ENCODE results near the gene ENOSF1. TPM values are rescaled to one million over a fixed set of nuclear protein-coding genes. Genes with fewer than 3 reads are reported as not detected.

Gene ENOSF1
- total and polyA plus RNA-seq, 2 of the 4 experiments (the other 2 are of a cell fraction) = 12.2 to 12.6 TPM

DNA sequence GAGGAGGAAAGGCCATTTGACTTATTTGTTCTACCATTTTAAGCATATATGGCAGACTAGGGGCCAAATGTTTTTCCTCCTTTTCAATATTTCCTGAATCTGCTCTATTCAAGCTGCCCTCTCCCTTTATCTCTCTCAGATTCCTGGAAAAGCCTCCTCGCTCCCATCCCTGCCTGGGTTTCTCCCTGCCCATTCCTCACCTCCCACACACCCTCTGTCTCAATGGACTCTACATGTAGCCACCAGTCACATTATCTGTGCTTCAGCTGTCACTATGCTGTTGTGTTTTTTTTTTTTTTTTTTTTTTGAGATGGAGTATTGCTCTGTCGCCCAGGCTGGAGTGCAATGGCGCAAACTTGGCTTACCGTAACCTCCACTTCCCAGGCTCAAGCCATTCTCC lies 32.0 kb downstream of the ENOSF1 start:
- Histone ChIP-seq H3K9me3 (ENCODE audit: control insufficient read depth, insufficient read depth, low read length) (no peaks in the 10 kb centered on the region), H3K18ac (ENCODE audit: low read depth, low read length) (no peak overlapping the region), H2AFZ (replicated peaks; ENCODE audit: low read length, poor library complexity) (no peak overlapping the region), H3K9me1 (ENCODE audit: insufficient read depth, low read length) (peaks cover 3% of the 10 kb centered on the region; the same call in 1 of the 2 replicates), H3K4me2 (ENCODE audit: low read depth, low read length) (no peak overlapping the region), H3K27me3 (ENCODE audit: control insufficient read depth, insufficient read depth, low read length) (no peaks in the 10 kb centered on the region), H2BK20ac (ENCODE audit: low read depth, low read length) (no peak overlapping the region), H3K27ac (ENCODE audit: insufficient read depth, low read length) (no peak overlapping the region), H3K4me1 (ENCODE audit: control insufficient read depth, insufficient read depth, low read length) (no peaks in the 10 kb centered on the region), H3K9ac (ENCODE audit: low read depth, low read length) (no peak overlapping the region), H4K5ac (ENCODE audit: low read depth, low read length) (no peak overlapping the region), H3K4ac (ENCODE audit: low read depth, low read length) (no peak overlapping the region), H2AK9ac (replicated peaks; ENCODE audit: low read depth, low read length, poor library complexity) (no peak overlapping the region), H3K79me1 (ENCODE audit: low read depth in 1 of 2, low read length in 2 of 2) (no peaks in the 10 kb centered on the region), H3K4me3 (ENCODE audit: insufficient read depth, low read depth, low read length) (no peak overlapping the region), H4K8ac (ENCODE audit: low read depth in 2 of 2, low read length in 2 of 2) (no peak overlapping the region), H2AK5ac (ENCODE audit: low read depth, low read length) (no peak overlapping the region), H3K23ac (ENCODE audit: low read depth, low read length) (no peak overlapping the region), H2BK15ac (ENCODE audit: low read depth, low read length) (no peak overlapping the region), H4K91ac (ENCODE audit: insufficient read depth, low read depth, low read length) (no peak overlapping the region), H2BK120ac (ENCODE audit: low read depth, low read length) (no peak overlapping the region), H3K36me3 (ENCODE audit: control insufficient read depth, insufficient read depth, low read length) (peaks cover 22% of the 10 kb centered on the region), H3K14ac (replicated peaks; ENCODE audit: low read depth, low read length) (no peak overlapping the region), H4K20me1 (ENCODE audit: insufficient read depth, low read length) (no peaks in the 10 kb centered on the region), H2BK5ac (ENCODE audit: low read depth, low read length, poor library complexity, severe bottlenecking) (no peak overlapping the region), H3K56ac (ENCODE audit: extremely low read depth, insufficient read depth, low read length) (no peak overlapping the region)
- TF ChIP-seq SMC3 (IDR thresholded peaks at IDR 0.05; ENCODE audit: low read depth, low read length) (no peak), MAFK (IDR thresholded peaks at IDR 0.05; ENCODE audit: low read depth, low read length) (no peak), CHD1 (IDR thresholded peaks at IDR 0.05; ENCODE audit: low read depth, low read length) (no peak), CEBPB (IDR thresholded peaks at IDR 0.05; ENCODE audit: low read depth, low read length) (no peak), RAD21 (IDR thresholded peaks at IDR 0.05; ENCODE audit: low read length) (no peak), RFX5 (IDR thresholded peaks at IDR 0.05; ENCODE audit: low read depth, low read length) (no peak), FOS (IDR thresholded peaks at IDR 0.05; ENCODE audit: low read depth, low read length) (no peak), MXI1 (IDR thresholded peaks at IDR 0.05; ENCODE audit: borderline replicate concordance, low read depth, low read length) (no peak), RCOR1 (IDR thresholded peaks at IDR 0.05; ENCODE audit: insufficient replicate concordance, low read length) (no peak)
- TF ChIP-seq, protein P1, sequence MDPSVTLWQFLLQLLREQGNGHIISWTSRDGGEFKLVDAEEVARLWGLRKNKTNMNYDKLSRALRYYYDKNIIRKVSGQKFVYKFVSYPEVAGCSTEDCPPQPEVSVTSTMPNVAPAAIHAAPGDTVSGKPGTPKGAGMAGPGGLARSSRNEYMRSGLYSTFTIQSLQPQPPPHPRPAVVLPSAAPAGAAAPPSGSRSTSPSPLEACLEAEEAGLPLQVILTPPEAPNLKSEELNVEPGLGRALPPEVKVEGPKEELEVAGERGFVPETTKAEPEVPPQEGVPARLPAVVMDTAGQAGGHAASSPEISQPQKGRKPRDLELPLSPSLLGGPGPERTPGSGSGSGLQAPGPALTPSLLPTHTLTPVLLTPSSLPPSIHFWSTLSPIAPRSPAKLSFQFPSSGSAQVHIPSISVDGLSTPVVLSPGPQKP (IDR thresholded peaks at IDR 0.05; ENCODE audit: borderline replicate concordance, low read depth, low read length) = no peak
- TF ChIP-seq, protein P2, sequence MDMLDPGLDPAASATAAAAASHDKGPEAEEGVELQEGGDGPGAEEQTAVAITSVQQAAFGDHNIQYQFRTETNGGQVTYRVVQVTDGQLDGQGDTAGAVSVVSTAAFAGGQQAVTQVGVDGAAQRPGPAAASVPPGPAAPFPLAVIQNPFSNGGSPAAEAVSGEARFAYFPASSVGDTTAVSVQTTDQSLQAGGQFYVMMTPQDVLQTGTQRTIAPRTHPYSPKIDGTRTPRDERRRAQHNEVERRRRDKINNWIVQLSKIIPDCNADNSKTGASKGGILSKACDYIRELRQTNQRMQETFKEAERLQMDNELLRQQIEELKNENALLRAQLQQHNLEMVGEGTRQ (IDR thresholded peaks at IDR 0.05; ENCODE audit: low read depth, low read length) = no peak
- ChIA-PET CTCF (no interaction called here), POLR2A (ENCODE audit: unreplicated experiment) (no interaction called here)
- ATAC-seq (ENCODE audit: low read depth) (no peak), DNase-seq (no peak)
- dilution Hi-C loops (cut with HindIII; ENCODE audit: low sequenced_read_pairs, unreplicated experiment) = no loop called here
- in situ Hi-C loops (cut with MboI; ENCODE audit: low sequenced_read_pairs) = no loop called here
- no CpG with 5 or more reads among the region's 4 CpGs for WGBS, 2 experiments (ENCODE audit: extremely low coverage in 2 of 2, insufficient read length in 1 of 2)
- intact Hi-C loops (cut with micrococcal nuclease) = no loop called here
- BruUV-seq (replicated peaks) = no TSS peak
